Measurements from ENCODE around the gene HSDL2.
"Not testable (repeated sequence)": the region's sequence is repeated elsewhere in the genome, so short reads cannot be mapped to it uniquely, and the experiment has no call there.

HSDL2 gene

DNA sequence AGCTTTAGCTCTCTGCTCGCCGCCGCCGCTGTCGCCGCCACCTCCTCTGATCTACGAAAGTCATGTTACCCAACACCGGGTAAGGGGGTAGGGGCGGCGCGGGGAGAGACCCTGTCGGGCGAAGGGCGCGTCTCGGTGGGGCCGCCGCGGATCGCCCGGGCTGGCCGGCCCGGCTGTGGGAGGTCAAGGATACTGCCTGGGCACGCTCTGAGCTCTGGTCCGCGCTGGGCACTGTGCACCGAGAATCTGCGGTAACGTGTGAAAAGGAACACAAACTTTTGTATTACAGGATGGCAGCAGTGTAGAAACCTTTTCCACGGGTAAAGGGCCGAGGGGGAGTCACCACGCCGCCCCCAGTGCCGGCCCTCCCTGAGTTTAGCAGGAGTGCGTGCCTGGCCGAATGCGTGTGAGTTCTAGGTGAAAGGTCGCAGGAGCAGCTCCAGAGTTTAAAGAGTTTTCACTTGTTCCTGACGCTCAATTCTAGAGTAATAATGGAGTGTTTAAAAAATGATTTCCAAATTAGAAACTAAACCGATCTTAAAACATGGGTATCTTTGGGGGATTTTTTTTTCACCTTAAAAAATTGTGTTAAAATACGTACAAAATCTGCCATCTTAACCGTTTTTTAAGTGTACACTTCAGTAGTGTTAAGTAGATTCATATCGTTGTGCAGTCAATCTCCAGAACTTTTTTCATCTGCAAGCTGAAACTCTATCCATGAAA is at the start of gene HSDL2:
TSS of gene HSDL2 (plus strand) at position 7 of the 723 bp plus-strand sequence. CDS start at position 63, 56 bp downstream.
- no peak for DNase-seq

DNA sequence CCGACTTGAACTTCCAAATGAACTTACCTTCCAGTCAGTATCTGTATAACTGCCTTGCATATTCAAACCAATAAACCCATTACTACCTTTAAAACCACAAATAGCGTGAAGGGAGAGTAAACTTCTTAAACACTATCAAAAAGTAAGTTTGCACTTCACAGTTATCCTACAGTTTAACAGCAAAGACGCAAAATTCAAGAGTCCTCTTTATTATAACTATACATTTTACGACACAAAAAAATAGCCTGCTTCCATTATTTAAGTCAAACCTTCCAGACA is 48.3 kb upstream of the HSDL2 start:
- no peak for DNase-seq

DNA sequence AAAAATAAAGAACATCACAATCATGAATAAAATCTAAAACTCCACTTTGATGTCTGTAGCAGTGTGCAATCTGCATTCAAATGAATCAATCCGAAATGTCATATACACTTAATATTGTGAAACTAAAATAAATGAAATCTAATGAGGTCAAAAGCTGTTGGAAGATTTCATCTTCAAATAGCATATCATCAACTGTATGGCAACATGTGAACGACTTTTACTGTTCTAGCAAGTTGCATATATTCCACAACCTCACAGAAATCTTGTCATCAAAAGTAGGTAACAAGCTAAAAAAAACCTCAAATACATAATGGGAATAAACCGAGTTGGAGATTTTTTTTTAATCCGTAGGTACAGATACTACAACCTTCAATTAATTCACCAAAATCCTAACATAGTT is 47.7 kb upstream of the HSDL2 start:
- no peak for DNase-seq

GRCh38 chr9:112332674-112332976 is 47.3 kb upstream of the HSDL2 start:
- DNase-seq, result no peak

GRCh38 chr9:112332977-112333638 is 46.8 kb upstream of the HSDL2 start, which contains the start of gene PTBP3:
TSS of gene PTBP3 (minus strand) at chr9:112333619. CDS start at chr9:112297865, 35,754 bp downstream.
- peak; percentile 87 for DNase-seq

GRCh38 chr9:112333639-112334431 is 46.1 kb upstream of the HSDL2 start:
- DNase-seq, result peak; percentile 98

- DNase-seq, result no peak
Measured at GRCh38 chr9:112334432-112334841, 45.5 kb upstream of the HSDL2 start.

GRCh38 chr9:112337547-112337946 is 42.4 kb upstream of the HSDL2 start:
- DNase-seq, result no peak

GRCh38 chr9:112338561-112338960 is 41.3 kb upstream of the HSDL2 start:
- no peak for DNase-seq

DNA sequence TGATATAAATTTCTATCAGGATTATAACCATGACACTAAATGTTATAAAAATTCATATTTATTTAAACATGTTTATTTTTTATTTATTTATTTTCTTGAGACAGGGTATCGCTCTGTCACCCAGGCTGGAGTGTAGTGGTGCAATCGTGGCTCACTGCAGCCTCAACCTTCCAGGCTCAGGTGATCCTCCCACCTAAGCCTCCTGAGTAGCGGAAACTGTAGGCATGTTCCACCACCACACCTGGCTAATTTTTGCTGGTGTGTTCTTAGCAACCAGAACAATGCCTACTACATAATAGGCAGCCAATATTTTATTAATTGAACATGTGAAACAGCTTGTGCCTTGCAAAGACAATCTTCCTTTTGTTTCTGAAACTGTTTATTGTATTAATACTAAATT is 40.0 kb upstream of the HSDL2 start:
- no peak for DNase-seq

GRCh38 chr9:112341730-112342129 is 38.2 kb upstream of the HSDL2 start:
- no peak for DNase-seq

DNA sequence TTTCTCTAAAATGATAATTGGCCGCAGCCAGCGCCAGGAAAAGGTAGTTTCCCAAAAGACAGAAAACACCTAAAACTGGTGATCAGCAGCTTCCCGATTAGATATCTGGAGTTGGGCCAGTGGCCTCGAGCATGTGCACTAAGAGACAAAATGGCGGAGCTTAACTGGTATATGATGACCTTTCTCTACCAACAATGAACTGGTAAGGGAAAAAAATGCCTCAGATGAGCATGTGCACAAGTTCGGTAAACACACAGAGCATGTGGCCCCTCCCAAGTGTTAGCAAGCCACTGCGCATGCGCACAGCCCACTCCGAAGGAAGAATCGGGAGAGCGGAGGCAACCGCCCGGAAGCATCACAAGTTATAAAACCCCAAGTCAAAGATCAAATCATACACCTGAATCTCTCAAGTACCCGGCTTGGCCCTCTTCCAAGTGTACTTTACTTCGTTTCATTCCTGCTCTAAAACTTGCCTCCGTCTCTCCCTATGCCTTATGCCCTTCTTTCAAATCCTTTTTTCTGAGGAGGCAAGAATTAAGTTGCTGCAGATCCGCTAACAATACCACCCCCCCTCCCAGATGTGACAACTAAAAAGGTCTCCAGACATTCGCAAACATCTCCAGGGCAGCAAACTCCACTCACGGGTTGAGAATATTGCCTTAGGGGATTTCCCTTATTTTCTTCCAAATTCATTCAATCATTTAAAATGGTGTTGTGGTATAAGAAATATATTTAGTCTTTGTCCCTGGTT is 31.5 kb upstream of the HSDL2 start:
- peak; percentile 83 for DNase-seq

DNA sequence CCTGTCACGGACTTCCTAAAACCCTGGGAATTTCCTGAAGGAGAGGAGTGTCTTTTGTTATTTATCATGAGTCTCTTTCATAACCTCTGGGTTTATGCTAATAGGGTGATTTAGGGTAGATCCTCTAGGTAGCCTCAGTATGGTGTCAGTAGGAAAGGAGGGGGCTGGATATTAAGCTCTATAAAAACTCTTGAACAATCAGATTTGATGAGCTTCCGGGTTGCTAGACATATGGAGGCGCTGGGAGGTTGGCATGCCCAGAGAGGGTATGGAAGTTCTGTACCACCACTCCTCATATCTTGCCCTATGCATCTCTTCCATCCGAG is 30.9 kb upstream of the HSDL2 start:
- DNase-seq, result no peak

GRCh38 chr9:112351184-112351583 is 28.7 kb upstream of the HSDL2 start:
- no peak for DNase-seq

DNA sequence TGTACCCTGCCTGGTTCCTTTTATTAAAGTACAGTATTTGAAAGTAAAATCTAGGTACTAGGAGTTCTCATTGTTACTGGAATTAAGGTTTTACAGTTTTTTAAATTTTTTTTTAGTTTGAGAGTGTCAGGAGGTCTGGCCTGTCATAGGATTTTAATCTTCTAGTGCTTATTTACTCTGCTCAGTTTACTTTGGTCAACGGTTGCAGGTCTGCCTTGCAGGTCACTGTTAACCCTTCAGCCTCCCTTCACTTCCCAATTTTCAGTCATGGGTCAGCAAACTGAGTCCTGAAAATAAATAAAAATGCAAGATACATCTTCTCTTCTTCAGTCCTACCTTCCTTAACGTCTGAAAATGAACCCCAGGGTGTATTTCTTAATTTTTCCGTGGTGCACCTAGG is 27.7 kb upstream of the HSDL2 start:
- DNase-seq, result no peak

GRCh38 chr9:112354081-112354743 is 25.7 kb upstream of the HSDL2 start:
- no peak for DNase-seq

DNA sequence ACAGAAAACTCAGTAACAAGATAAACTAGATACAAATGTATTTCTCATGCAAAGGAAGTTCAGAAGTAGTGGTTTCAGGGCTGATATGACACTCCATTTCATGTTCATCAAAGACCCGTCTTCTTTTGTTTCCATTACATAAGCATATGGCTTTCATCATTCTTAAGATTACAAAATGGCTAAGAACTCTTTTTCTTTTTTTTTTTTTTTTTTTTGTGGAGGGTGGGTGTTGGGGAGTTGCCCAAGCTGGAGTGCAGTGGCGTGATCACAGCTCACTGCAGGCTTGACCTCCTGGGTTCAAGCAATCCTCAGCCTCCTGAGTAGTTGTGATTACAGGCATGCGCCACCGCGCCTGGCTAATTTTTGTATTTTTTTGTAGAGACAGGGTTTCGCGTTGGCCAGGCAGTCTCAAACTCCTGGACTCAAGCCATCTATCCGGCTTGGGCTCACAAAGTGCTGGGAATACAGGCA is 24.4 kb upstream of the HSDL2 start:
- DNase-seq, result no peak

GRCh38 chr9:112360047-112360804 is 19.7 kb upstream of the HSDL2 start:
- DNase-seq, result no peak

DNA sequence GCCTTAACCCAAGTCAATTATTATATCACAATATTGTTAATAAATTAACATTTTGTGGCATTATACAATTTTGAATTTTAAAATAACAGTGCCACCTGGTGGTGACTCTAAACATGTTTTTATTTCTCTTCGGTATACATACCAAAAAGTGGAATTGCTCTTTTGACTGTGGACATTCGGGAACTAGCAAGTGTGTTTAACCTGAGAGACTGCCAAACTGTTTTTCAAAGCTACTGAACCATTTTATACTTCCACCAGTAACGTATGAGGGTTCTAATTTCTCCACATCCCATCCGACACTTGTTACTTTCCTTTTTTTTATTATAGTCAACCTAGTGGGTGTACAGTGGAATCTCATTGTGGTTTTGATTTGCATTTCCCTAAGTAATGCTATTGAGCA is 18.3 kb upstream of the HSDL2 start:
- no peak for DNase-seq

- no peak for DNase-seq
Measured at GRCh38 chr9:112364761-112365160, 15.1 kb upstream of the HSDL2 start.

GRCh38 chr9:112365257-112365656 is 14.7 kb upstream of the HSDL2 start:
- not testable (repeated sequence) for DNase-seq

- DNase-seq, result no peak
Measured at GRCh38 chr9:112366591-112366990, 13.3 kb upstream of the HSDL2 start.
